Mesenchymal stem cell (in vitro differentiated cells and primary cell): Measurements from ENCODE around the gene IL23A.
"Not testable (repeated sequence)": the region's sequence is repeated elsewhere in the genome, so short reads cannot be mapped to it uniquely, and the experiment has no call there.

Source experiments
- DNase-seq: peaks from one replicate; pipeline ENCODE4 v3.0.0-alpha.2; 2013
- H2AFZ ChIP-seq: one replicate; pipeline ENCODE4 v1.6.1; 2013; ENCODE audit warnings: low read depth, mild to moderate bottlenecking, control low read depth, inconsistent platforms, low read length, moderate library complexity
- H2AK5ac ChIP-seq: 2 replicates; pipeline ENCODE4 v1.6.1; 2013; ENCODE audit warnings: low read length, moderate library complexity, mild to moderate bottlenecking, inconsistent platforms; ENCODE audit not compliant: severe bottlenecking
- H2BK120ac ChIP-seq: one replicate; pipeline ENCODE4 v1.6.1; 2013; ENCODE audit warnings: low read depth, mild to moderate bottlenecking, inconsistent platforms, low read length, moderate library complexity
- H2BK12ac ChIP-seq, 2 experiments: one replicate each; pipeline ENCODE4 v1.6.1; 2013; ENCODE audit warnings: inconsistent platforms in 2 of 2, low read length in 2 of 2, mild to moderate bottlenecking in 2 of 2, moderate library complexity in 2 of 2, control low read depth in 1 of 2
- H2BK15ac ChIP-seq: one replicate; pipeline ENCODE4 v1.6.1; 2013; ENCODE audit warnings: mild to moderate bottlenecking, low read depth, inconsistent platforms; ENCODE audit not compliant: poor library complexity, severe bottlenecking
- H2BK5ac ChIP-seq: 2 replicates; pipeline ENCODE4 v1.6.1; 2013; ENCODE audit warnings: low read depth, mild to moderate bottlenecking, low read length, control low read depth, inconsistent platforms; ENCODE audit not compliant: poor library complexity, severe bottlenecking
- H3K14ac ChIP-seq, 2 experiments: one replicate each; pipeline ENCODE4 v1.6.1; 2013; ENCODE audit warnings: inconsistent platforms in 2 of 2, low read length in 2 of 2, control low read depth in 1 of 2, mild to moderate bottlenecking in 1 of 2, moderate library complexity in 1 of 2
- H3K18ac ChIP-seq, 2 experiments: one replicate each; pipeline ENCODE4 v1.6.1; 2013; ENCODE audit warnings: inconsistent platforms in 2 of 2, low read length in 2 of 2, control low read depth in 1 of 2, low read depth in 1 of 2, mild to moderate bottlenecking in 1 of 2
- H3K23ac ChIP-seq, 2 experiments: one replicate each; pipeline ENCODE4 v1.6.1; 2013; ENCODE audit warnings: inconsistent platforms in 2 of 2, low read length in 2 of 2, mild to moderate bottlenecking in 2 of 2, moderate library complexity in 2 of 2, control low read depth in 1 of 2
- H3K27ac ChIP-seq: 2 replicates; pipeline ENCODE4 v1.5.1; 2013; ENCODE audit warnings: mild to moderate bottlenecking, moderate library complexity, low read length, control low read depth, inconsistent platforms; ENCODE audit not compliant: poor library complexity, severe bottlenecking
- H3K27me3 ChIP-seq, 2 experiments: 2 replicates each; pipeline versions ENCODE4 v1.6.1 to v1.7.0; 2013; ENCODE audit warnings: low read length in 2 of 2, mild to moderate bottlenecking in 2 of 2, moderate library complexity in 2 of 2, control low read depth in 1 of 2, inconsistent platforms in 1 of 2; ENCODE audit not compliant: control insufficient read depth in 1 of 2, insufficient read depth in 1 of 2
- H3K36me3 ChIP-seq, 2 experiments: 2 replicates each; pipeline versions ENCODE4 v1.6.1 to v1.7.0; 2013; ENCODE audit warnings: low read length in 2 of 2, control low read depth in 1 of 2, inconsistent platforms in 1 of 2, low read depth in 1 of 2, mild to moderate bottlenecking in 1 of 2; ENCODE audit not compliant: insufficient read depth in 2 of 2, control insufficient read depth in 1 of 2
- H3K4ac ChIP-seq, 2 experiments: one replicate each; pipeline ENCODE4 v1.6.1; 2013; ENCODE audit warnings: inconsistent platforms in 2 of 2, low read length in 2 of 2, mild to moderate bottlenecking in 2 of 2, moderate library complexity in 2 of 2, control low read depth in 1 of 2, low read depth in 1 of 2
- H3K4me1 ChIP-seq: 2 replicates; pipeline ENCODE4 v1.6.1; 2013; ENCODE audit warnings: low read depth, low read length, control low read depth; ENCODE audit not compliant: control insufficient read depth, insufficient read depth
- H3K4me2 ChIP-seq: 2 replicates; pipeline ENCODE4 v1.6.1; 2013; ENCODE audit warnings: low read length, mild to moderate bottlenecking, inconsistent platforms; ENCODE audit not compliant: poor library complexity, severe bottlenecking
- H3K4me3 ChIP-seq, 2 experiments: 2 replicates each; pipeline versions ENCODE4 v1.5.1 to v1.7.0; 2013; ENCODE audit warnings: low read length in 2 of 2, mild to moderate bottlenecking in 2 of 2, control low read depth in 1 of 2, low read depth in 1 of 2; ENCODE audit not compliant: insufficient read depth in 1 of 2
- H3K79me1 ChIP-seq: replicated peaks from 2 replicates; pipeline ENCODE4 v1.6.1; 2013; ENCODE audit warnings: mild to moderate bottlenecking, control low read depth, low read length, inconsistent platforms; ENCODE audit not compliant: poor library complexity, severe bottlenecking
- H3K9ac ChIP-seq: 2 replicates; pipeline ENCODE4 v1.7.0; 2013; ENCODE audit warnings: mild to moderate bottlenecking, low read length, moderate library complexity
- H3K9me3 ChIP-seq: 2 replicates; pipeline ENCODE4 v1.7.0; 2013; ENCODE audit warnings: mild to moderate bottlenecking, low read length; ENCODE audit not compliant: control insufficient read depth
- H4K8ac ChIP-seq: one replicate; pipeline ENCODE4 v1.6.1; 2013; ENCODE audit warnings: inconsistent platforms, mild to moderate bottlenecking, low read length, moderate library complexity
- H4K91ac ChIP-seq: one replicate; pipeline ENCODE4 v1.6.1; 2013; ENCODE audit warnings: mild to moderate bottlenecking, low read length, inconsistent platforms
- WGBS: methylation state at CpG from one replicate; pipeline ENCODE4 v1.1.7; 2013; ENCODE audit warnings: mixed read lengths; 5-methylcytosine and 5-hydroxymethylcytosine counted together

The IL23A gene

GRCh38 chr12:56341616-56342015 lies 2.9 kb downstream of the IL23A start:
- Histone ChIP-seq H2AFZ (no peak overlapping the region), H3K18ac (no peak overlapping the region), H3K27ac (no peak overlapping the region), H3K4me2 (no peak overlapping the region), H2BK5ac (no peak overlapping the region), H3K23ac (no peak overlapping the region), H4K91ac (no peak overlapping the region), H2AK5ac (no peak overlapping the region), H3K9ac (no peak overlapping the region), H2BK120ac (no peak overlapping the region), H2BK12ac (no peak overlapping the region), H3K4ac (no peak overlapping the region), H4K8ac (no peak overlapping the region), H3K14ac (no peak overlapping the region), H3K4me3 (no peak overlapping the region), H3K36me3 (peaks cover 38 to 51% of the 10 kb centered on the region in 2 experiments), H3K79me1 (peaks cover 5% of the 10 kb centered on the region), H3K4me1 (peaks cover 5% of the 10 kb centered on the region), H3K9me3 (no peaks in the 10 kb centered on the region), H3K27me3 (no peaks in the 10 kb centered on the region), H2BK15ac (no peak overlapping the region)
- WGBS, result no CpG with 5 or more reads among the region's 1 CpG
- DNase-seq, result no peak

- 96% methylated on average over 2 of the region's 2 CpGs for WGBS
- H2AK5ac ChIP-seq, H3K4me3 ChIP-seq, H2BK15ac ChIP-seq, H3K4me2 ChIP-seq, H3K18ac ChIP-seq, H3K27ac ChIP-seq, H3K79me1 ChIP-seq, H3K4me1 ChIP-seq, H3K14ac ChIP-seq, H2BK12ac ChIP-seq, H3K4ac ChIP-seq, H3K23ac ChIP-seq, H2BK120ac ChIP-seq, DNase-seq, H3K9ac ChIP-seq, H3K9me3 ChIP-seq, H4K8ac ChIP-seq, H2BK5ac ChIP-seq, H3K27me3 ChIP-seq, H2AFZ ChIP-seq, H4K91ac ChIP-seq: not testable (repeated sequence)
- H3K36me3 ChIP-seq, result peaks cover 45 to 58% of the 10 kb centered on the region in 2 experiments
These were observed 3.6 kb downstream of the IL23A start for GRCh38 chr12:56342290-56342689.

- Histone ChIP-seq H3K27me3 (no peaks in the 10 kb centered on the region), H2BK15ac (no peak overlapping the region), H3K4me2 (no peak overlapping the region), H3K9ac (no peak overlapping the region), H3K4me3 (no peak overlapping the region), H3K4ac (no peak overlapping the region), H3K9me3 (no peaks in the 10 kb centered on the region), H2BK12ac (no peak overlapping the region), H3K23ac (no peak overlapping the region), H4K91ac (no peak overlapping the region), H2AK5ac (no peak overlapping the region), H2BK120ac (no peak overlapping the region), H3K79me1 (peaks cover 15% of the 10 kb centered on the region), H2BK5ac (no peak overlapping the region), H3K4me1 (no peaks in the 10 kb centered on the region), H3K36me3 (peaks cover 76 to 91% of the 10 kb centered on the region in 2 experiments), H3K14ac (no peak overlapping the region), H3K18ac (no peak overlapping the region), H4K8ac (no peak overlapping the region), H3K27ac (no peak overlapping the region), H2AFZ (no peak overlapping the region)
- no peak for DNase-seq
- WGBS, result 89% methylated on average over 7 of the region's 7 CpGs
These were observed 8.0 kb downstream of the IL23A start for GRCh38 chr12:56346675-56347074.

DNA sequence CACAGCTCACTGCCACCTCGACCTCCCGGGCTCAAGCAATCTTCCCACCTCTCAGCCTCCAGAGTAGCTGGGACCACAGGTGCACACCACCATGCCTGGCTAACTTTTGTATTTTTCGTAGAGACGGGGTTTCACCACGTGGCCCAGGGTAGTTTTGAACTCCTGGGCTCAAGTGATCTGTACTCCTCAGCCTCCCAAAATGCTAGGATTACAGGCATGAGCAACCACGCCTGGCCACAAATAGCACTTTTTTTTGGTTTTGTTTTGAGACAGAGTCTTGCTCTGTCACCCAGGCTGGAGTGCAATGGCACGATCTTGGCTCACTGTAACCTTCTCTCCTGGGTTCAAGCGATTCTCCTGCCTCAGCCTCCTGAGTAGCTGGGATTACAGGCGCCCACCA lies 8.6 kb downstream of the IL23A start:
- not testable (repeated sequence) for H3K4me2 ChIP-seq, H2BK120ac ChIP-seq, H4K8ac ChIP-seq, H2BK12ac ChIP-seq, H2AK5ac ChIP-seq, H2AFZ ChIP-seq, H3K9me3 ChIP-seq, H3K4me1 ChIP-seq, H3K27ac ChIP-seq, H2BK5ac ChIP-seq, H3K4me3 ChIP-seq, DNase-seq, H3K18ac ChIP-seq, H4K91ac ChIP-seq, H3K27me3 ChIP-seq, H3K23ac ChIP-seq, H2BK15ac ChIP-seq, H3K4ac ChIP-seq, H3K14ac ChIP-seq, H3K9ac ChIP-seq
- Histone ChIP-seq H3K79me1 (peaks cover 15% of the 10 kb centered on the region), H3K36me3 (peaks cover 78 to 92% of the 10 kb centered on the region in 2 experiments)
- 100% methylated on average over 9 of the region's 9 CpGs for WGBS
